Ascending aorta (tissue), 2 donors: ENCODE measurements around the gene OGFRL1. TPM values are rescaled to one million over a fixed set of nuclear protein-coding genes. Genes with fewer than 3 reads are reported as not detected.
A peak's percentile ranks its signal among the peaks of the same experiment; 100 is the strongest.

ENCODE experiments used
- DNase-seq, 2 donors: peaks; one replicate each; pipeline ENCODE4 v3.0.0-alpha.2; 2019; ENCODE audit warnings: low spot score in 2 of 2
- H3K27ac ChIP-seq, 2 donors: fragments of 200-600 bp; sonication (generic); one replicate each; pipeline ENCODE4 v1.5.1; 2016 to 2017; ENCODE audit warnings: mild to moderate bottlenecking in 1 of 2
- H3K27me3 ChIP-seq: fragments of 200-600 bp; sonication (generic); one replicate; pipeline ENCODE4 v1.5.1; 2017
- H3K36me3 ChIP-seq, 2 donors: fragments of 200-600 bp; sonication (generic); one replicate each; pipeline ENCODE4 v1.5.1; 2016
- H3K4me1 ChIP-seq, 2 donors: fragments of 200-600 bp; sonication (generic); one replicate each; pipeline ENCODE4 v1.5.1; 2016 to 2017; ENCODE audit warnings: mild to moderate bottlenecking in 1 of 2
- H3K4me3 ChIP-seq, 2 donors: fragments of 200-600 bp; sonication (generic); one replicate each; pipeline ENCODE4 v1.5.1; 2016 to 2017; ENCODE audit warnings: mild to moderate bottlenecking in 1 of 2
- H3K9me3 ChIP-seq, 2 donors: fragments of 200-600 bp; sonication (generic); one replicate each; pipeline ENCODE4 v1.5.1; 2016
- CTCF ChIP-seq, 3 experiments: fragments of 200-600 bp in 2 of 3; fragments of 450-650 bp in 1 of 3; sonication (generic) in 2 of 3; IDR thresholded peaks; one replicate each; pipeline ENCODE4 v1.5.1; 2016 to 2019; ENCODE audit warnings: antibody characterized with exemption in 3 of 3, mild to moderate bottlenecking in 1 of 3, moderate library complexity in 1 of 3
- intact Hi-C: fragments of 100-400 bp; cut with DNase I; formaldehyde crosslinking; loops from one replicate; pipeline ENCODE4 v1.15.1; 2023
- total RNA-seq: library from RNA; depleted of rRNA; stranded (reverse); fragments of >200 nt; gene quantifications from one replicate; pipeline ENCODE4 v1.1.0, GENCODE V29; 2016

OGFRL1 gene
- 14.6 TPM for total RNA-seq

GRCh38 chr6:71288228-71289038 is at the start of gene OGFRL1:
OGFRL1 (plus strand) TSS chr6:71288811; CDS start chr6:71288937, 126 bp downstream.
- peak in 1 of 3 experiments; percentile 37 for TF ChIP-seq CTCF (IDR thresholded peaks at IDR 0.05)
- peaks cover 0 to 13% of the 10 kb centered on the region in 2 donors for H3K4me1 ChIP-seq
- no peaks in the 10 kb centered on the region for H3K36me3 ChIP-seq
- H3K27me3 ChIP-seq: no peaks in the 10 kb centered on the region
- peak within 1 kb of the TSS; percentile 96 to 99 for H3K4me3 ChIP-seq
- peak within 1 kb of the TSS; percentile 95 to 98 for H3K27ac ChIP-seq
- H3K9me3 ChIP-seq: no peaks in the 10 kb centered on the region
- intact Hi-C loops: loop anchor here (2.0 to 5.0 kb wide), 3 partner anchors 62 to 224 kb away; no protein-coding TSS in a partner anchor
- peak; percentile 33 to 84 for DNase-seq

- DNase-seq: no peak
- Histone ChIP-seq H3K4me1 (no peaks in the 10 kb centered on the region), H3K36me3 (no peaks in the 10 kb centered on the region), H3K4me3 (no peak overlapping the region), H3K27ac (no peak overlapping the region), H3K9me3 (no peaks in the 10 kb centered on the region), H3K27me3 (no peaks in the 10 kb centered on the region)
- intact Hi-C loops: no loop called here
- no peak for TF ChIP-seq CTCF (IDR thresholded peaks at IDR 0.05)
These were observed 48.9 kb upstream of the OGFRL1 start for GRCh38 chr6:71239694-71240093.

GRCh38 chr6:71245265-71246049 is 43.2 kb upstream of the OGFRL1 start:
- Histone ChIP-seq H3K4me1 (peaks cover 0 to 5% of the 10 kb centered on the region in 2 donors), H3K9me3 (no peaks in the 10 kb centered on the region), H3K36me3 (no peaks in the 10 kb centered on the region), H3K27me3 (no peaks in the 10 kb centered on the region), H3K27ac (no peak overlapping the region), H3K4me3 (no peak overlapping the region)
- TF ChIP-seq CTCF (IDR thresholded peaks at IDR 0.05): no peak
- no peak for DNase-seq
- intact Hi-C loops: no loop called here

GRCh38 chr6:71246596-71246995 is 42.0 kb upstream of the OGFRL1 start:
- no peak overlapping the region for H3K4me3 ChIP-seq
- H3K27ac ChIP-seq: no peak overlapping the region
- no peaks in the 10 kb centered on the region for H3K36me3 ChIP-seq
- H3K27me3 ChIP-seq: no peaks in the 10 kb centered on the region
- intact Hi-C loops: no loop called here
- TF ChIP-seq CTCF (IDR thresholded peaks at IDR 0.05): no peak
- no peak for DNase-seq
- H3K9me3 ChIP-seq: no peaks in the 10 kb centered on the region
- peaks cover 0 to 7% of the 10 kb centered on the region in 2 donors for H3K4me1 ChIP-seq

GRCh38 chr6:71248306-71248765 is 40.3 kb upstream of the OGFRL1 start:
- H3K4me1 ChIP-seq: peaks cover 0 to 7% of the 10 kb centered on the region in 2 donors
- no peak for DNase-seq
- no peak overlapping the region for H3K27ac ChIP-seq
- no peaks in the 10 kb centered on the region for H3K9me3 ChIP-seq
- no peaks in the 10 kb centered on the region for H3K27me3 ChIP-seq
- H3K36me3 ChIP-seq: no peaks in the 10 kb centered on the region
- TF ChIP-seq CTCF (IDR thresholded peaks at IDR 0.05): no peak
- H3K4me3 ChIP-seq: no peak overlapping the region
- intact Hi-C loops: no loop called here
